Endodermal cell (in vitro differentiated cells): ENCODE data around the gene CELF2. TPM values are rescaled to one million over a fixed set of nuclear protein-coding genes. Genes with fewer than 3 reads are reported as not detected.
A peak's percentile ranks its signal among the peaks of the same experiment; 100 is the strongest.

Source experiments
- DNase-seq: peaks from one replicate; pipeline ENCODE4 v3.0.0-alpha.2; 2017
- H3K27ac ChIP-seq: 2 replicates; pipeline ENCODE4 v1.5.1; 2013; ENCODE audit warnings: mild to moderate bottlenecking, low read depth, low read length, moderate library complexity
- H3K27me3 ChIP-seq: 2 replicates; pipeline ENCODE4 v1.6.1; 2013; ENCODE audit warnings: mild to moderate bottlenecking, low read length, moderate library complexity; ENCODE audit not compliant: insufficient read depth, control insufficient read depth, poor library complexity, severe bottlenecking
- H3K36me3 ChIP-seq: 2 replicates; pipeline ENCODE4 v1.7.0; 2013; ENCODE audit warnings: mild to moderate bottlenecking, low read length, moderate library complexity; ENCODE audit not compliant: control insufficient read depth, insufficient read depth
- H3K4me1 ChIP-seq: one replicate; pipeline ENCODE4 v1.7.0; 2013; ENCODE audit warnings: low read length; ENCODE audit not compliant: control insufficient read depth, insufficient read depth
- H3K4me3 ChIP-seq: 2 replicates; pipeline ENCODE4 v1.5.1; 2013; ENCODE audit warnings: mild to moderate bottlenecking, low read length, moderate library complexity
- H3K9ac ChIP-seq: 2 replicates; pipeline ENCODE4 v1.6.1; 2013; ENCODE audit warnings: mild to moderate bottlenecking, low read length, moderate library complexity; ENCODE audit not compliant: poor library complexity, severe bottlenecking; ENCODE audit errors: extremely low read depth
- H3K9me3 ChIP-seq: 2 replicates; pipeline ENCODE4 v1.6.1; 2013; ENCODE audit warnings: mild to moderate bottlenecking, low read length, moderate library complexity; ENCODE audit not compliant: control insufficient read depth
- H3K27ac Mint-ChIP-seq: 2 replicates; pipeline ENCODE4 v1.8.0; 2020; ENCODE audit warnings: mixed read lengths
- H3K27me3 Mint-ChIP-seq: 2 replicates; pipeline ENCODE4 v1.8.0; 2021; ENCODE audit warnings: mild to moderate bottlenecking, mixed read lengths; ENCODE audit not compliant: insufficient read depth
- H3K36me3 Mint-ChIP-seq: 2 replicates; pipeline ENCODE4 v1.8.0; 2020; ENCODE audit warnings: low read depth, mixed read lengths
- H3K4me1 Mint-ChIP-seq: 2 replicates; pipeline ENCODE4 v1.8.0; 2020; ENCODE audit warnings: mixed read lengths
- H3K4me3 Mint-ChIP-seq: 2 replicates; pipeline ENCODE4 v1.8.0; 2020; ENCODE audit warnings: mild to moderate bottlenecking, moderate library complexity, mixed read lengths
- H3K9me3 Mint-ChIP-seq: 2 replicates; pipeline ENCODE4 v1.8.0; 2020; ENCODE audit warnings: mild to moderate bottlenecking, mixed read lengths
- WGBS, 2 experiments: methylation state at CpG; one replicate each; pipeline versions ENCODE4 v1.1.5 to v1.1.7; 2013; ENCODE audit warnings: missing lambda C conversion rate in 2 of 2, mixed read lengths in 1 of 2; ENCODE audit not compliant: insufficient coverage in 1 of 2, insufficient read length in 1 of 2; 5-methylcytosine and 5-hydroxymethylcytosine counted together
- total RNA-seq, 2 donors: library from RNA; stranded (reverse); fragmentation: NEBNext Ultra II Directional in 1 of 2; extraction: Animal tissue kit (Norgen Biotek cat#: 25700) in 1 of 2; gene quantifications; 2 replicates in 1 of 2; 3 replicates in 1 of 2; pipeline ENCODE4 v1.2.1, GENCODE V29; 2021
- TF ChIP-seq, protein P1 (sequence below): fragments of 200-600 bp; sonication (generic); conservative IDR thresholded peaks from 2 replicates; pipeline ENCODE4 v1.5.0; 2021; ENCODE audit warnings: antibody characterized with exemption, mild to moderate bottlenecking

The CELF2 gene
- total RNA-seq, 2 donors from 2014 or later: 79.9 to 96.1 TPM

DNA sequence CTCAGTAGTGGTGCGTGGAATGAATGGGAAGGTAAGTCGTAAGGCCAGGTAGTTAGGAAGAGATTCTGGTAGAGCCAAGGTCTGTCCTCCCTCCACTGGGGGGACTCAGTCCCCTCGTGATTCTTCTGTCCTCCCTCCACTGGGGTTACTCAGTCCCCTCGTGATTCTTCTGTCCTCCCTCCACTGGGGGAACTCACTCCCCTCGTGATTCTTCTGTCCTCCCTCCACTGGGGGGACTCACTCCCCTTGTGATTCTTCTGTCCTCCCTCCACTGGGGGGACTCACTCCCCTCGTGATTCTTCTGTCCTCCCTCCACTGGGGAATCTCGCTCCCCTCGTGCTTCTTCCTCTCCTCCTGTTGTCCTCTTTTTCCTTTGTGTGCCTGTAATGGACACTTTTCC lies 125.1 kb downstream of the CELF2 start:
- Histone ChIP-seq H3K27me3 (no peaks in the 10 kb centered on the region), H3K36me3 (peaks cover 30% of the 10 kb centered on the region), H3K9me3 (no peaks in the 10 kb centered on the region), H3K4me1 (peaks cover 18% of the 10 kb centered on the region), H3K9ac (no peak overlapping the region), H3K27ac (no peak overlapping the region), H3K4me3 (no peak overlapping the region)
- TF ChIP-seq, protein P1, sequence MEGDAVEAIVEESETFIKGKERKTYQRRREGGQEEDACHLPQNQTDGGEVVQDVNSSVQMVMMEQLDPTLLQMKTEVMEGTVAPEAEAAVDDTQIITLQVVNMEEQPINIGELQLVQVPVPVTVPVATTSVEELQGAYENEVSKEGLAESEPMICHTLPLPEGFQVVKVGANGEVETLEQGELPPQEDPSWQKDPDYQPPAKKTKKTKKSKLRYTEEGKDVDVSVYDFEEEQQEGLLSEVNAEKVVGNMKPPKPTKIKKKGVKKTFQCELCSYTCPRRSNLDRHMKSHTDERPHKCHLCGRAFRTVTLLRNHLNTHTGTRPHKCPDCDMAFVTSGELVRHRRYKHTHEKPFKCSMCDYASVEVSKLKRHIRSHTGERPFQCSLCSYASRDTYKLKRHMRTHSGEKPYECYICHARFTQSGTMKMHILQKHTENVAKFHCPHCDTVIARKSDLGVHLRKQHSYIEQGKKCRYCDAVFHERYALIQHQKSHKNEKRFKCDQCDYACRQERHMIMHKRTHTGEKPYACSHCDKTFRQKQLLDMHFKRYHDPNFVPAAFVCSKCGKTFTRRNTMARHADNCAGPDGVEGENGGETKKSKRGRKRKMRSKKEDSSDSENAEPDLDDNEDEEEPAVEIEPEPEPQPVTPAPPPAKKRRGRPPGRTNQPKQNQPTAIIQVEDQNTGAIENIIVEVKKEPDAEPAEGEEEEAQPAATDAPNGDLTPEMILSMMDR: no peak
- Mint-ChIP-seq H3K4me3 (no peak overlapping the region), H3K4me1 (peaks cover 47% of the 10 kb centered on the region), H3K27me3 (no peaks in the 10 kb centered on the region), H3K9me3 (no peaks in the 10 kb centered on the region), H3K36me3 (peaks cover 31% of the 10 kb centered on the region), H3K27ac (peak overlapping the region; percentile 19)
- 90% methylated on average over 3 to 8 of the region's 8 CpGs for WGBS, 2 experiments
- DNase-seq: no peak

DNA sequence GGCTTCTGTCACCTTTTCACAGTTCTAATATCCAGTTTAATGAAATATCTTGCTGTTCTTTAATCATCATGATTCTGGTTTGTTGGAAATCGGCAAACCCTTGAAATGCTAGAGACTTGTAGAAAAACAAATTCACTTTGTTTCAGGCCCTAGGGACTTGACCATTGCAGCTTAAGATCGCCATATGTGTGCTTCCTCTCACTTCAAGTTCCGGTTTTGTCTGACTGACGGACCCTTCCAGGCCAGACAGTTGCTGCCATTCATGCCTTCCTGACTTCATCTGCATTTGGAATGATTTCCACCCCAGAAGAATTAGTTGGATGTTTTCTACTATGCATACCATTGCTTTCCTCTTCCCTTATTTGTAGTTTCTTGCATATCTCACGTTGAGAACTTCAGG lies 125.6 kb downstream of the CELF2 start:
- no peaks in the 10 kb centered on the region for H3K9me3 Mint-ChIP-seq
- 87 to 92% methylated on average over 5 of the region's 5 CpGs for WGBS, 2 experiments
- H3K9ac ChIP-seq: no peak overlapping the region
- no peaks in the 10 kb centered on the region for H3K27me3 ChIP-seq
- peaks cover 31% of the 10 kb centered on the region for H3K36me3 Mint-ChIP-seq
- H3K27ac Mint-ChIP-seq: peak overlapping the region; percentile 19
- TF ChIP-seq, protein P1: no peak
- no peak overlapping the region for H3K4me3 ChIP-seq
- no peak overlapping the region for H3K27ac ChIP-seq
- H3K9me3 ChIP-seq: no peaks in the 10 kb centered on the region
- peaks cover 30% of the 10 kb centered on the region for H3K36me3 ChIP-seq
- no peaks in the 10 kb centered on the region for H3K27me3 Mint-ChIP-seq
- no peak overlapping the region for H3K4me3 Mint-ChIP-seq
- H3K4me1 ChIP-seq: peaks cover 23% of the 10 kb centered on the region
- no peak for DNase-seq
- peaks cover 52% of the 10 kb centered on the region for H3K4me1 Mint-ChIP-seq

GRCh38 chr10:11144626-11145494 lies 127.2 kb downstream of the CELF2 start:
- Histone ChIP-seq H3K9me3 (no peaks in the 10 kb centered on the region), H3K36me3 (peaks cover 30% of the 10 kb centered on the region), H3K27ac (no peak overlapping the region), H3K9ac (no peak overlapping the region), H3K4me1 (peaks cover 25% of the 10 kb centered on the region), H3K4me3 (no peak overlapping the region), H3K27me3 (no peaks in the 10 kb centered on the region)
- peaks cover 29% of the 10 kb centered on the region for H3K36me3 Mint-ChIP-seq
- H3K4me1 Mint-ChIP-seq: peaks cover 67% of the 10 kb centered on the region
- peak overlapping the region; percentile 26 for H3K27ac Mint-ChIP-seq
- WGBS, 2 experiments: 70 to 85% methylated on average over 6 to 11 of the region's 11 CpGs
- H3K27me3 Mint-ChIP-seq: no peaks in the 10 kb centered on the region
- H3K4me3 Mint-ChIP-seq: no peak overlapping the region
- TF ChIP-seq, protein P1: no peak
- DNase-seq: no peak
- H3K9me3 Mint-ChIP-seq: no peaks in the 10 kb centered on the region
